ENCODE data around the gene JHY.

Gene JHY

DNA sequence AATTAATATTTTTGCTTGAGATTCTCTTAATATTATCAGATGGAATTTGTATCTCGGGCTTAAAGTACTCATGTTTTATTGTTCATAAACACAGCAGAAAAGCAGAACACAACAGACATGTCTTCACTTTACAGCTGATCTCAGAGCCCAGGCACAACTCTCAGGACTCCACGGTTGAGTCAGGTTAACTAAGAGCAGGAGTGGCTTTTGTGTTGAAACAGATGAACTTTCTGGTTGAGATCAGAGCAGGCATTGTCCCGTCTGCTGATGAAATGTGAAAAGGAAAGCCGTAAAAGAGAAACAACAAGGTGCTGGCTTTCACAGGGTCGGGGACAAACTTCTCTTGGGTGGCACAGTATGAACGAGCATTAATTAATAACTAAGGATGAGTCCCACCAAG is 49.0 kb downstream of the JHY start:
- in situ Hi-C loops (cut with MboI; ENCODE audit: low sequenced_read_pairs) = no loop called here

DNA sequence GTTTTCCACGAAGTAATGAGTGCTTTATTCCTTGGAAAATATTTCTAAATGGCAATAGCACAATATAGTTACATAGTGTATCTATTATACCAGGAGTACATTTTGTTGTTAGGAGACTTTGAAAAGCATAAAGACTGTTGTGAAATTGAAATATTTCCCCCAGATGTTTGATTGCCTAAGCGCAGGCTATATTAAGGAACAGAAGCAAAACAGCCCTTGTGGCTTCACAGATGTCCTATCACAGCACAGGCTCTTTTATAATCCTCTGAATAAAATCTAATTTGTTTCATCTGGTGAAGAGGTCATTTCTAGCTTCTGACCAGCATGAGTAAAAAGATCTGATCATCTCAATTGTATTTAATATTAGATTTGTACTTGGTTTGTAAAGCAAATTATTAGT is 50.9 kb downstream of the JHY start:
- in situ Hi-C loops (cut with MboI; ENCODE audit: low sequenced_read_pairs) = no loop called here

DNA sequence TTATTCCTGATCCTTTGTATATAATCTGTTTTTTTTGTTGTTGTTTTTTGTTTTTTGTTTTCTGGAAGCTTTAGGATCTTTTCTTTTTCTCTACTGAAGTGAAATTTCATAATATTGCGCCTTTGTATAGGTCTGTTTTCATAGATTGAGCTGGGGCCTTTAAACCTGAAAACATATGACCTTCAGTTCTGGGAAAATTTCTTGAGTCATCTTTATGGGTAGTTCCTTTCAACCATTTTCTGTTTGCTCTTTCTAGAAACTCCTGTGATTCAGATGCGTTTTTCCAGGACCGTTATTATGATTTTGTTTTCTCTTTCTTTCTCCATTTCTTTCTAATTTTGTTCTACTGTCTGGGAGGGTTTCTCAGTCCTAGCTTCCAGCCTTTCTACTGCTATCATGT is 55.4 kb downstream of the JHY start:
- in situ Hi-C loops (cut with MboI; ENCODE audit: low sequenced_read_pairs) = no loop called here

DNA sequence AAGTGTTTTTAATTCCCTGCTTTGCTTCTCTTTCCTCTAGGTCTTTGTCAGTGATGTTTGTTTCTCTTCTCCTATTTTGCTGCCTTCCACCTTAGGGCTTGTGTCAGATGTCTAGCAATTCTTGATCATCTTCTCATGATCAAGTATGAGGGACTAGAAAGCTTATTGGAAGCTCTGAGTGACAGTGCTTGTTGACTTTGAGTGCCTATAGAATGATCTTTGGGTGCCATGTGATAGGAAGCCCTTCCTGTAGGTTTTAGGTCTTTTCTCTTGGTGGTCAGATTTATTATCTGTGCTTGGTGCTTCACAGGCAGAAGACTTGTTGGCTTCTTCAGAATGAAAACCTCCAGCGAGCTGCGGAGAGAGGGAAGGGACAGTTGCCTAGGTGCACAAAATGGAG is 56.0 kb downstream of the JHY start:
- in situ Hi-C loops (cut with MboI; ENCODE audit: low sequenced_read_pairs) = no loop called here

DNA sequence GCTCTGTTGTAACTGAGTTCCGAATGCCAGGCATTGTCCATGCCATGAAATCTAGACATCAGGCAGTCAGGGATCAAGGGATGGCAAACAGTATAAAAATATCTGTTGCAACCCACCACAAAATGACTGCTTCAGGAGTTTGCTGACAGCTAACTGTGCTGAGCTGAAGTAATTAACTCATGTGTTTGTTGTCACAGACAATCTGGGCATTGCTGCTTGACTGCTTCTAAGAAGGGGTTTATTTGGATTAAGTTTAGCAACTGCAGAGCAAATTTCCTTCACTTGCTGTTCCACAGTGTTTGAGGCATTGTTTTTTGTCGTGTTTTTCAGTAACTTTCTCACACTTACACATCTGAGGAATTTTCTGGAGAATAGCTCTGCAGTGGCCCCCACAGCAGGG is 68.7 kb downstream of the JHY start:
- in situ Hi-C loops (cut with MboI; ENCODE audit: low sequenced_read_pairs) = no loop called here

DNA sequence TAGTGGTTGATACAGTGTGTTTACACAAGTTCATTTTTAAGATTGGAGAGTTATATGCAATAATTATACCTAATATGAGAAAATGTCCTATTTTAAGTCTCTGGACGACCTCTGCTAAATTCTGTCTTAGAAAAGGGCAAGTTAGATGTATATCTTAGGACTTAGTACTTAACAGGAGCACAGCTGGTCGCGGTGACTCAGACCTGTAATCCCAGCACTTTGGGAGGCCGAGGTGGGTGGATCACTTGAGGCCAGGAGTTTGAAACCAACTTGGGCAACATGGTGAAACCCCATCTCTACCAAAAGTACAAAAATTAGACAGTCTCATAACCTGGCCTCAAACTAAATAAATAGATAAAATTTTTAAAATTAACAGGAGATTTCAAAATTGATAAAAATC is 71.9 kb downstream of the JHY start:
- in situ Hi-C loops (cut with MboI; ENCODE audit: low sequenced_read_pairs) = no loop called here

DNA sequence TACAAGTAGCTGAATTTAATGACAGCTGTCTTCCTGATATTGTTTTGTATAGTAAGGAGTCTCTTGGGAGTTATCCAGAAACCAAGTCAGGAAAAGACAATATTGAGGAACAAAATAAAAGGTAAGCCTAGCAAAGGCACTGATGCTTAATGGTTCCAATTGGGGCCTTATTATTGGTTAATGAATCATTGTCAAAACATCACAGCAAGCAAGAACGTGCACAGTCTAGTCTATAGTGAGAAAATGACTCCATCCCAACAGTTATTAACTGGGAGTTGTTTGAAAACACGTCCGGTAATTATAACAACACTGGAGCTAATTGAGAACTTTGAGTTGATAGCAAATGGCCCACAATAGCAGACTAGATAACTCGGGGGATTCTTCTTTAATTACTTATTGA is 81.4 kb downstream of the JHY start:
- in situ Hi-C loops (cut with MboI; ENCODE audit: low sequenced_read_pairs) = no loop called here

DNA sequence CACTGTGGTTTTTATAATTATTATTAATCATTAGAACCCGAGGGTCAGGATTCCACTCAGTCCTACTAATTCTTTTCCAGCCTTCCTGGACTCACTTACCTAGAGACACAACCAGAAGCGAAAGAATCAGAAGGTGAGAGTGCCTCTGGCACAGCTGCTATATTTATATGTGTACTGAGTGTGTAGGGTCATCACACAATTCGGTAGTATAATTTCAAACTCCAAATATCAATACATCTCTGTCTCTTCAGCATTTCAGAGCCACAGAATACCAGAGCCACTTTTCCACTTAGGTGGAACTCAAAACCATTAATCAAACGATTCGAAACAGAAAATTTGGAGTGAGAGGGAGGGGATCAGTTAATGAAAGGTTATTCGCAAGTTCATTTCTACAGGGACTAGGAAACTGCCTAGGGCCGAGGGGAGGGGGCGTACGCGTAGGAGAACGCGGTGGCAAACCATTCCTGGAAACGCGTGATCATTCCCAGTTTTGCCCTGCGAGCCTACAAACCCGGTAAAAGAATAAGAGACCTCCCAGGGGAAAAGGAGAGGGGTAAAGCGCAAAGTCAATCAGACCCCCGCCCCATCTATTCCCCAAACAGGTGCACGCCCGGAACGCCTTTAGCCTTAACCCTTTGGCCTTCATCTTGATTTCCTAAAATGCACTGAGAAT is 93.6 kb downstream of the JHY start:
- in situ Hi-C loops (cut with MboI; ENCODE audit: low sequenced_read_pairs) = no loop called here

DNA sequence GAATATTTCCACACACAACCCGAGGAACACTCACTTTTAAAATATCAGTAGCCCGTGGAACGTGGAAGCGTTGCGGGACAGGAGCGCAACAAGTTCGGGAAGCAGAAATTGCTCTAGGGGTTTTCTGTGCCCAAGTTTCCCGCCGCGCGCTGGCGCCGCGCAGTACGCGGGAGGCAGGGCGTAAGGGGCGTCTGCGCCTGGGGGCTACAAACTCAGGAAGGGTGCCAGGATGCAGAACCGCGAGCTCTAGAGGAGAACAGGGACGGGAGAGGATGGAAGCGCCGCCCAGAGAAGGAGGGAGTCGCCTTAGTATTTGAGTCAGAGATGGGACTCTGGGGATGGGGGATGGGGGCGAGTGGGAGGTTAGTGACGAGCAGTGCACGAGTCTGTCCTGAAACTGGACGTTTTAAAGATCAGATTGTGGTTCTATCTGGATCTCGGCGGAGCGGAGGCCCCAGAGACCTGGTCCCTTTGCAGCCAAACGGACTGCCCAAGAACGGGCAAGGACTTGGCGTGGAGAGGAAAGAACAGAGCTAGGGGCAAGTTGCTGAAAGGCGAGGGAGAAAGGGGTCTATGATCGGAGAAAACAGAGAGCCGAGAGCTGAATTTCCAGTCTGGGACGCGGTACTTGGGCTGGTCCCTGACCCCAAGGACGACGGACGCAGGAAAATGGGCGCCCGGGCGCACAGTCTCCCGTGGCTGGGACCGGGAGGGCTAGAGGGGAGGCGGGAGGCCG is 94.3 kb downstream of the JHY start:
- in situ Hi-C loops (cut with MboI; ENCODE audit: low sequenced_read_pairs) = no loop called here

DNA sequence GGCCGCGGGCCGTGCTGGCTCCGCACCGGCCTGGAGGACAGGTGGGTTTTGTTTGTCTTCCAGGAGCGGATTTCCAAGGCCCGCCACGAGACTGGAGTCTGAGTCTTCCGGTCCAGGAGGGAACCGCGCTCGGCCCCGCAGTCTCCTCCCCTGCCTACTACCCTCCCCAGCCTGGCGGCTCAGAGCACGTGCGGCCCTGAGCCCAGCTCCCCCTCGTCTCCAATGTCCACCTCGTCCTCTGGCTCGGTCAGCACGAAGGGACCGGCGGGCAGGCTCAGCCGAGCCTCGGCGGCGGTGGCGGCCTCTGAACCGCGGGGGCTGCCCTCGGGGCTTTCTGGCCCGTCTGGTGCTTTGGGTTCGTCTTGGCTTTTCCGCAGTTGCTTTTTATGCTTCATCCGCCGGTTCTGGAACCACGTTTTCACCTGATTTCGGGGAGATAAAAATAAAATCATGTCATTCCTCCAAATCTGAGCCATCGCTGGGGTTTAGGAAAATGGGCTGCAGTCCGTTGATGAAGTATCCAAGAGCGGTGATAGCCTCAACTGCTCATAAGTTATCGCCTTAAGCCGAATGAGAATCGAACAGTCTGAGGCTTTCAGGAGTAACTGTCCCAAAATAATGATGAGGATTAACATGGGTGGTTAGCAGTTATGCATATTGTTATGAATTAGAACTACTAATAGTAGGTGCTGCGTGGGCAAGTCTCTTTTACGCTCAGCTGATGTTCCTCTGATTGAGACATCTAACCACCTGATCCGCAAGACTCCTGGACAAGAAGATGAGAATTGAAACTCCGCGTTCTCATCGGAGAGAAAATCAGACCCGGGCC is 95.1 kb downstream of the JHY start:
- in situ Hi-C loops (cut with MboI; ENCODE audit: low sequenced_read_pairs) = no loop called here

DNA sequence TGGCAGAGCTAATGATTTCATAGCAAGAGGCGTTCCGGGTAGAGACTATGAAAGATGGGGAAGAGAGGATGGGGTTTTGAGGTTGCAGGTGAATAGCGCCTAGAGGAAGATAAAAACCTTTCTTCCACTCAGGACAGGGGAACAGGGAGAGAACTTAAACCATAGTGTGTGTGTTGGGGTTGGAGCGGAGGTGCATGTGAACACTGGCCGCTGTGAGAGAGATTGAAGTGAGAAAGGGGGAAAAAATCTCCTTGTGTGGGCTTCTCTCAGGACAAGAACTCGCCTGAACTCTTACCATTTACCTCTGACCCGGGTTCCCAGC is 95.7 kb downstream of the JHY start:
- in situ Hi-C loops (cut with MboI; ENCODE audit: low sequenced_read_pairs) = no loop called here

DNA sequence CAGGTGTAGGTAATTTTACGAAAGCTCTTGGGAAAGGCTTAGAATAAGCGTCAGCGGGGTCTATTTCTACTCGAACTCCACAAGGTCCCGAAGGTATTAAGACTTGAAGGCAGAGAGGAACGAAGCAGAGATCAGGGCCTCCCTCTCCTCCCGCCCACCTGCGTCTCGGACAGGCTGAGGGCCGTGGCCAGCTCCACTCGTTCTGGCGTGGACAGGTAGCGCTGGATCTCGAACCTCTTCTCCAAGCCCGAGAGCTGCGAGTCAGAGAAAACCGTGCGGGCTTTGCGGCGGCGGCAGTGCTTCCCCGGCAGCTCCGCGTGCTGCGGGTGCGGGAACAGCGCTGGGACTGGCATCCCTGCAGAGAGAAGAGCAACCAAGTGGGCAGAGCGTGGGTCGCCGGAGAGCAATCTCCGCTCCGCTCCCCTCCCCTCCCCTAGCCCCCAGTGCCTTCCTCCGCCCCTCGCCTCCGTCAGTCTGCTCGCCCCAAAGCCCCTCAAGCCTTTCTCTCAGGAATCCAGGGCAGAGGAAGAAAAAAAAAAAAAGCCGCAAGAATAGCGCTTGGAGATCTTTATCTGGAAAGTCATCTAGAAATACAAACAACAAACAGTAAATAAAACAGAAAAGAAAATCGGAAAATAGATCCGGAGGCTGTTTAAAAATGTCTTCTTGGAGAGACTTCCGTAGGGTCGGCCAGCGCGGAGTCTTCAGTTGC is 96.7 kb downstream of the JHY start:
- in situ Hi-C loops (cut with MboI; ENCODE audit: low sequenced_read_pairs) = no loop called here

DNA sequence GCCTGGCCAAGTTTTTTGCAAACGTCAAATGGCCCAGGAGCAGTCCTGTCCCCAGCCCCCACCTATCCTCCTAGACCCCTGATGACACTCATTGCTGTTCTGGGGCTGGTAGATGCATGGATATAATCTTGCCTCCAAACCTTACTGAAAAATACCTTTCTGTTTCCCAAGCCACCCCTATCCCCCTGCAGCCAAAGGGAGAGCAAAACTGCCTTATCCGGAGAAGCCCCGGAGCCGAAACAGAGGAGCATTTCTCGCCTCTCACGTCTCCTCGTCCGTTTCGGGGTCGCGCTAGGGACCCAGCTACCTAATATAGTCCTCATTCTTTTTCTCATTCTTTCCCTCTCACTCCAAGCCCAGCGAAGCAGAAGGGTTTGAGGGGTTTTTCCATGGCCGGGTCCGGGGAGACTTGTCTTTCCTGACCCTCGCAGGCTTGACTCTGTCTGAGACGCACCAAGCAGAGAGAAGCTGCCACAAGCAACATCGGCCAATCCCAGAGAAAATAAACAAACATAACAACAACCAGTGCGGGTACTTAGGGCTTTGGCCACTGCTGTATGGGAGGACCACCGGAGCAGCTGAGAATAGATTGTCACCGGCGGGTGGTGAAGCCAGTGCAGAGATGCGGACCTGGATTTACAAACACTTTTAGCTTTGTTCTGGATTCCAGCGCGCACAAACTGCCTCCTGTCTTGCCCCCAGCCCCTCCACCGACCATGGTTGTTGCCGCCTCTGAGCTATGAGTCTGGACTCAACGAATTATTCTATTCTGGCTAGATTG is 97.4 kb downstream of the JHY start:
- in situ Hi-C loops (cut with MboI; ENCODE audit: low sequenced_read_pairs) = no loop called here

DNA sequence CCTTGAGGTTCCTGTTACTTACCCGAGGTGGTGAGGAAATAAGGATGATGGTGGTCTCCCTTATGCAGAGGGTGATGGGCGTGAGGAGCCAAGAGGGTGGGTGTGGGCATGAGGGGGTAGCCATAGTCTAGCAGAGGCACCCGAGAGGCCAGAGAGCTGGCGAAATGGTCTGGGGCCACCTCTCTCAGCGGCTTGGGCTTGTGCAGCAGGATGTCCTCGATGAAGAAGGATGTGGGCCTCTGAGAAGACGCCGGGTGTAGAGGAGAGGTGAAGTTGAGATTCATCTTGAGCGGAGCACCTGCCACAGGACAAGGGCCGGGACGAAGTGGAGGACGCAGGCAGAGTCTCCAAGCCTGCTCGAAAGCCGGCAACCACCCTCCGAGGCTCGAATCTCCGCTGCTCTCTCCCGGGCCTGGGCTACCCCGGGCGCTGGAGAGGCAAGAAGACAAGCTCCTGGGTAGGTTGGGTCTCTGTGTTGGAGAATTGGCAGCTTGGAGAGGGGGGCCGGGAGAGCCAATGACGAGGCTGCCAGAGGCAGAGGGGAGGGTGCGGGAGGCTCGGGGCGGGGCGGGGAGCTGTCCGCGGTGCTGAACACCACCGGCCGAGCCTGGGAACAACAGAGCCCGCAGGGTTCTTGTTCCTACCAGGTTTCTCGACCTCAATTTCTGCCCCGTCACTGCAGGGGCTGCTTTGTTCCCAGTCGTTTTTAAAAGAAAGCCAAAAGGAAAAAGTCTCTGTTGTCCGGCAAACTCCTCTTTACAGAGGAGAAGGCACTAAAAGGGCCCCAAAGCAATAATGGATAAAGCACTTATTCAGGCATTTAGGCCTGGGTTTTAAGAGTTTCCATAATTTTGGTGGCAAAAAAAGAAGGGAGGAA is 99.1 kb downstream of the JHY start, which contains the start of gene BSX:
BSX (minus strand) TSS at position 447 of the 877 bp plus-strand sequence; CDS start at position 284, 163 bp downstream.
- in situ Hi-C loops (cut with MboI; ENCODE audit: low sequenced_read_pairs) = no loop called here

DNA sequence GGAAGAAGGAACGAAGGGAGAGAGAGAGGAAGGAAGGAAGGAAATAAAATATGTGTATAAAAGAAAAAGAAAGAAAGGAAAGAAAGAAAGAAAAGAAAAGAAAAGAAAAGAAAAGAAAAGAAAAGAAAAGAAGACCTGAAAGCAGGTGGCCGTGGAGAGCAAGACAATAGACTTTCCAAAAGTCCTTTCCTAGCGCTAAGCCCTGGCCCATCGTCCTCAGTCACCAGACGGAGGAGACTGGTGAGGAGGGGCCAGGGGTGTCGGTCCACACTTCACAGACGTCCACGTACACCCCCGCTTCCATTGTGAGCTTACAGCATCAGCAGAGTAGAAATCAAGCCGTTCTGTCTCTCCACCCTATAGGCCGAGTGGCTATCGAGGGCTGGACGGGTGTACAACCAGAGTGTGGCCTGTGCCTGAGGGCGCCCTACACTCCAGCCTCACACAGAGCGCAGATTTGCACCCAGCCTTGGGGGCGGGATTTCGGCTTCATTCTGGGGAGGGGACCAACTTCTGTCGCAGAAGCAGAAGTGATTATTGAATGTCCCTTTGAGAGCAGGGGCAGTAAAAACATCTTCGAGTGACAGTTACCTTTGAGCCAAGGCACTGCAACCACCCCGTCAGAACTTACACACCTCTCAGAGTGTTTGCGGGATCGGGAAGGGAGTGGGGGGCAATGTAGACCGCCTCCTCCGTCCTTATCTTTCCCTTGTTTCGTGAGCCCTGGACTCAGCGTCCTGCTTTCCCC is 101.1 kb downstream of the JHY start:
- in situ Hi-C loops (cut with MboI; ENCODE audit: low sequenced_read_pairs) = no loop called here

DNA sequence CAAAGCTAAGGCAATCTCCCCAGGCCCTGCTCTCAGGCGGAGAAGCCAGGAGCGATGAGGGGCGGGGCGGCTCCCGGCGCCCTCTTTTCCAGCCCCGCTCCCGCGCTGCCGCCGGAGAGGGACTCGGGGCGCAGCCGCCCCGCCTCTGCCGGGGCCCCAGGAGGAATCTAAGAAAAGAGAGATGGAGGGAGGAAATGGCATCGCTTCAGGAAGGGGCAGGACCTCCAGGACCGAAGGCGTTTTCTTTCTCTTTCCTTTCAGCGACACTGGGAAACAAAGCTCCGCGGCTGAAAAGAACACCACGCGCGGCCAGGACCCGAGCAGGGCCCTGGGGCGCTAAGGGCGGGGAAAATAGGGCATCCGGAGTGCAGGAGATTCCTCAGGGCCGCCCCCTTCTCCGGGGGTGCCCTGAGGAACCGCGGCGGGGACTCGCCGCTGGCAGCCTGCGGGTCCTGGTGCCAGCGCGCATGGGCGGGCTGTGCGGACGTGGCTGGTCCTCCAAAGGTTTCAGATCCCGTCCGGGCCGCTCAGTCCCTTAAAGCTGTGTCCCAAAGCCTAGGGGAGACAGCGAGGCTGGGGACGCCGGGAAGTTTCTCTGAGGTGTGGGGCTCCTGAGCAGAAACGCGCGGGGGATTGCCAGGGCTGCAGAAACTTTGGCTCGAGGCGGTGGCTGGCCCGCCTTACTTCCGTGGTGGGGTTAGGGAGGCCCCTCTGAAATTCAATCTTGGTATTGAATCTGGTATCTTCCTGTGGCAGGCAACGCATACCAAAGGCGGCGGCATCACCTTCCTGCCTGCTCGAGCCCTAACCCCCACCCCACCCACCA is 101.8 kb downstream of the JHY start:
- in situ Hi-C loops (cut with MboI; ENCODE audit: low sequenced_read_pairs) = no loop called here

DNA sequence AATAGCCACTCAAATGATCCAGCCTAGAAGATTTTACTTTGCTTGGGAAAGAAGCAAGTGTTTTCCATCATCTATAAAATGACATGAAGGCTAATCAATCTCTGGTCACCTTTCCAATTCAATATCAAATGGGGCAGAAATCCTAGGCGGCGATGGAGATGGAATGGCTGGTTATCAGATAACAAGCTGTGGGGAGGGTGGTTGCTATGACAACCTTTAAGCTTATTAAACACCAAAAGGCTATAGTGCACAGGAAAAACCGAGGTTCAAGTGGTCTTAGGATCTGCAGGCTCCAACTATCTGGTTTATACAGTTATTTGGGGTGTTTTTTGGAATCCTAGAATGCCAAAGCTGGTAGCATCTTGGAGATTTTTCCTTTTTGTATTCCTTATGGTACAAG is 113.0 kb downstream of the JHY start:
- in situ Hi-C loops (cut with MboI; ENCODE audit: low sequenced_read_pairs) = no loop called here

DNA sequence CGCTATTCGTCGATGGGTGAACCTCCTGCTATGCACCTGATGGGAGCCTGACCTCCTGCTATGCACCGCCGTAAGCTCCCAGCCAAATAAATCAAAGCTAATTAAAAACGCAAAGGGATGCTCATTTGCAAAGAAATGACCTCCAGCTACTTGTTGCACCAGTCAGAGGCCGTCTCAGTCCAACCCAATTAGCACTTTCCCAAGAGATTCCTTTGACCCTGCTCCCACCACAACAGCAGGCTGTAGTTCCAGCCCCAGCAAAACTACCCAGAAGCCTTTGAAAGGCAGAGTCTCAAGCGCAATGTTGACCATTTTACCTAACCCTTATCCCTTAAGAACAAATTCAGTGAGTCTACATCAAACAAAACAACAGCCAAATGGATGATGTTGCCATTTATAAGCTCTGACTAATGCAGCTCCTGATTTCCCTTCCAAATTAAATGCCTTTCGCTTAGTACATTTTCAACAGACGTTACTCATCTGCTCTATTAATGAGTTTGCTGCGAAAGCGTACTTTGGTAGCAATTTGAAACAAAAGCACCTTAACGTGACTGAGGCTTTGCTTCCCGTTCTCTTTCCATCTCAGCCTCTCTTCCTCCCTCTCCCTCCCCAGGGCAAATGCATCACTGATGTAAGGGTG is 116.3 kb downstream of the JHY start:
- in situ Hi-C loops (cut with MboI; ENCODE audit: low sequenced_read_pairs) = no loop called here
